ENCODE measurements around the gene HLA-DQA1. TPM values are rescaled to one million over a fixed set of nuclear protein-coding genes. Genes with fewer than 3 reads are reported as not detected.

Gene HLA-DQA1
- total and polyA plus RNA-seq, 10 of the 15 experiments (the other 5 are each of a cell fraction or from before 2014, with no cell fraction given) = 289 to 1,769 (median 460) TPM

DNA sequence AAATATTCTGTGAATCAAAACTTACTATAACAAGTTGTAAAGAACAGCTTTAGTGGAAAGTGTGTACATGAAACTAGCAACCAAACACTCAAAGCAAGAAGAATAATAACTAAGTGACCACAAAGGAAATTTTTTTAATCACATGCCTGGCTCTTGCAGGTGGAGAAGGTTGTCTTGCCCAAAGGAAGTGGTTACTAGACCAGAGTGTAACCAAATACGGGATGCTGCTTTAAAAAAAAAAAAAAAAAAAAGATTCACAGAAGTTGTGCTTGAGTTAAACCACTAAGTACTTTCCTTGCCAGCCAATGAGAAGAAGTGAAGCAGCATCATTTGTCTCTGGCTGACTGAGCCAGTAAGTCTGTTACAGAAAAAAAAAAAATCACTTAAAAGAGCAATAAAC lies 48.4 kb downstream of the HLA-DQA1 start (continued):
- no peak for TF ChIP-seq EGR1 (IDR thresholded peaks at IDR 0.05; ENCODE audit: borderline replicate concordance in 1 of 2, low read depth in 2 of 2, low read length in 2 of 2)
- TF ChIP-seq TCF12 (IDR thresholded peaks at IDR 0.05; ENCODE audit: low read depth, low read length) = peak; percentile 89
- TF ChIP-seq SPI1 (IDR thresholded peaks at IDR 0.05; ENCODE audit: borderline replicate concordance, insufficient read depth, low read depth, low read length) = peak; percentile 35; the same call in 1 of the 2 replicates
- peak; percentile 89 for TF ChIP-seq CREM (IDR thresholded peaks at IDR 0.05; ENCODE audit: low read depth)
- TF ChIP-seq SIX5 (IDR thresholded peaks at IDR 0.05; ENCODE audit: low read depth, low read length, severe bottlenecking) = no peak
- TF ChIP-seq MYB (IDR thresholded peaks at IDR 0.05; ENCODE audit: borderline replicate concordance, low read depth, low read length) = no peak
- TF ChIP-seq, protein P1, sequence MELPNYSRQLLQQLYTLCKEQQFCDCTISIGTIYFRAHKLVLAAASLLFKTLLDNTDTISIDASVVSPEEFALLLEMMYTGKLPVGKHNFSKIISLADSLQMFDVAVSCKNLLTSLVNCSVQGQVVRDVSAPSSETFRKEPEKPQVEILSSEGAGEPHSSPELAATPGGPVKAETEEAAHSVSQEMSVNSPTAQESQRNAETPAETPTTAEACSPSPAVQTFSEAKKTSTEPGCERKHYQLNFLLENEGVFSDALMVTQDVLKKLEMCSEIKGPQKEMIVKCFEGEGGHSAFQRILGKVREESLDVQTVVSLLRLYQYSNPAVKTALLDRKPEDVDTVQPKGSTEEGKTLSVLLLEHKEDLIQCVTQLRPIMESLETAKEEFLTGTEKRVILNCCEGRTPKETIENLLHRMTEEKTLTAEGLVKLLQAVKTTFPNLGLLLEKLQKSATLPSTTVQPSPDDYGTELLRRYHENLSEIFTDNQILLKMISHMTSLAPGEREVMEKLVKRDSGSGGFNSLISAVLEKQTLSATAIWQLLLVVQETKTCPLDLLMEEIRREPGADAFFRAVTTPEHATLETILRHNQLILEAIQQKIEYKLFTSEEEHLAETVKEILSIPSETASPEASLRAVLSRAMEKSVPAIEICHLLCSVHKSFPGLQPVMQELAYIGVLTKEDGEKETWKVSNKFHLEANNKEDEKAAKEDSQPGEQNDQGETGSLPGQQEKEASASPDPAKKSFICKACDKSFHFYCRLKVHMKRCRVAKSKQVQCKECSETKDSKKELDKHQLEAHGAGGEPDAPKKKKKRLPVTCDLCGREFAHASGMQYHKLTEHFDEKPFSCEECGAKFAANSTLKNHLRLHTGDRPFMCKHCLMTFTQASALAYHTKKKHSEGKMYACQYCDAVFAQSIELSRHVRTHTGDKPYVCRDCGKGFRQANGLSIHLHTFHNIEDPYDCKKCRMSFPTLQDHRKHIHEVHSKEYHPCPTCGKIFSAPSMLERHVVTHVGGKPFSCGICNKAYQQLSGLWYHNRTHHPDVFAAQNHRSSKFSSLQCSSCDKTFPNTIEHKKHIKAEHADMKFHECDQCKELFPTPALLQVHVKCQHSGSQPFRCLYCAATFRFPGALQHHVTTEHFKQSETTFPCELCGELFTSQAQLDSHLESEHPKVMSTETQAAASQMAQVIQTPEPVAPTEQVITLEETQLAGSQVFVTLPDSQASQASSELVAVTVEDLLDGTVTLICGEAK (IDR thresholded peaks at IDR 0.05; ENCODE audit: borderline replicate concordance) = peak; percentile 61; the same call in 1 of the 2 replicates
- TF ChIP-seq KDM1A (IDR thresholded peaks at IDR 0.05; ENCODE audit: borderline replicate concordance) = no peak
- 0 out of 2 replicates have a peak, but pooled peaks have one; percentile 24 for TF ChIP-seq CBX5 (IDR thresholded peaks at IDR 0.05; ENCODE audit: low read depth)
- no peak for TF ChIP-seq SREBF2 (IDR thresholded peaks at IDR 0.05; ENCODE audit: low read length)
- TF ChIP-seq, protein P2, sequence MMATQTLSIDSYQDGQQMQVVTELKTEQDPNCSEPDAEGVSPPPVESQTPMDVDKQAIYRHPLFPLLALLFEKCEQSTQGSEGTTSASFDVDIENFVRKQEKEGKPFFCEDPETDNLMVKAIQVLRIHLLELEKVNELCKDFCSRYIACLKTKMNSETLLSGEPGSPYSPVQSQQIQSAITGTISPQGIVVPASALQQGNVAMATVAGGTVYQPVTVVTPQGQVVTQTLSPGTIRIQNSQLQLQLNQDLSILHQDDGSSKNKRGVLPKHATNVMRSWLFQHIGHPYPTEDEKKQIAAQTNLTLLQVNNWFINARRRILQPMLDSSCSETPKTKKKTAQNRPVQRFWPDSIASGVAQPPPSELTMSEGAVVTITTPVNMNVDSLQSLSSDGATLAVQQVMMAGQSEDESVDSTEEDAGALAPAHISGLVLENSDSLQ (IDR thresholded peaks at IDR 0.05) = no peak
- peak; percentile 49; the same call in 1 of the 2 replicates for TF ChIP-seq ZBED1 (IDR thresholded peaks at IDR 0.05; ENCODE audit: borderline replicate concordance)
- no peak for TF ChIP-seq RELA (IDR thresholded peaks at IDR 0.05; ENCODE audit: borderline replicate concordance, partially characterized antibody)
- TF ChIP-seq, protein P3, sequence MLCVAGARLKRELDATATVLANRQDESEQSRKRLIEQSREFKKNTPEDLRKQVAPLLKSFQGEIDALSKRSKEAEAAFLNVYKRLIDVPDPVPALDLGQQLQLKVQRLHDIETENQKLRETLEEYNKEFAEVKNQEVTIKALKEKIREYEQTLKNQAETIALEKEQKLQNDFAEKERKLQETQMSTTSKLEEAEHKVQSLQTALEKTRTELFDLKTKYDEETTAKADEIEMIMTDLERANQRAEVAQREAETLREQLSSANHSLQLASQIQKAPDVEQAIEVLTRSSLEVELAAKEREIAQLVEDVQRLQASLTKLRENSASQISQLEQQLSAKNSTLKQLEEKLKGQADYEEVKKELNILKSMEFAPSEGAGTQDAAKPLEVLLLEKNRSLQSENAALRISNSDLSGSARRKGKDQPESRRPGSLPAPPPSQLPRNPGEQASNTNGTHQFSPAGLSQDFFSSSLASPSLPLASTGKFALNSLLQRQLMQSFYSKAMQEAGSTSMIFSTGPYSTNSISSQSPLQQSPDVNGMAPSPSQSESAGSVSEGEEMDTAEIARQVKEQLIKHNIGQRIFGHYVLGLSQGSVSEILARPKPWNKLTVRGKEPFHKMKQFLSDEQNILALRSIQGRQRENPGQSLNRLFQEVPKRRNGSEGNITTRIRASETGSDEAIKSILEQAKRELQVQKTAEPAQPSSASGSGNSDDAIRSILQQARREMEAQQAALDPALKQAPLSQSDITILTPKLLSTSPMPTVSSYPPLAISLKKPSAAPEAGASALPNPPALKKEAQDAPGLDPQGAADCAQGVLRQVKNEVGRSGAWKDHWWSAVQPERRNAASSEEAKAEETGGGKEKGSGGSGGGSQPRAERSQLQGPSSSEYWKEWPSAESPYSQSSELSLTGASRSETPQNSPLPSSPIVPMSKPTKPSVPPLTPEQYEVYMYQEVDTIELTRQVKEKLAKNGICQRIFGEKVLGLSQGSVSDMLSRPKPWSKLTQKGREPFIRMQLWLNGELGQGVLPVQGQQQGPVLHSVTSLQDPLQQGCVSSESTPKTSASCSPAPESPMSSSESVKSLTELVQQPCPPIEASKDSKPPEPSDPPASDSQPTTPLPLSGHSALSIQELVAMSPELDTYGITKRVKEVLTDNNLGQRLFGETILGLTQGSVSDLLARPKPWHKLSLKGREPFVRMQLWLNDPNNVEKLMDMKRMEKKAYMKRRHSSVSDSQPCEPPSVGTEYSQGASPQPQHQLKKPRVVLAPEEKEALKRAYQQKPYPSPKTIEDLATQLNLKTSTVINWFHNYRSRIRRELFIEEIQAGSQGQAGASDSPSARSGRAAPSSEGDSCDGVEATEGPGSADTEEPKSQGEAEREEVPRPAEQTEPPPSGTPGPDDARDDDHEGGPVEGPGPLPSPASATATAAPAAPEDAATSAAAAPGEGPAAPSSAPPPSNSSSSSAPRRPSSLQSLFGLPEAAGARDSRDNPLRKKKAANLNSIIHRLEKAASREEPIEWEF (IDR thresholded peaks at IDR 0.05; ENCODE audit: insufficient replicate concordance, low read depth, low read length) = no peak
- TF ChIP-seq NFXL1 (IDR thresholded peaks at IDR 0.05; ENCODE audit: borderline replicate concordance) = no peak
- no peak for TF ChIP-seq SIN3A (IDR thresholded peaks at IDR 0.05; ENCODE audit: low read depth, low read length)
- TF ChIP-seq ZSCAN29 (IDR thresholded peaks at IDR 0.05) = no peak
- TF ChIP-seq NFIC (IDR thresholded peaks at IDR 0.05; ENCODE audit: low read depth, low read length) = peak; percentile 97
- no peak for TF ChIP-seq SMC3 (IDR thresholded peaks at IDR 0.05; ENCODE audit: borderline replicate concordance, low read length)
- TF ChIP-seq TCF7 (IDR thresholded peaks at IDR 0.05; ENCODE audit: borderline replicate concordance) = no peak
- peak; percentile 75 for TF ChIP-seq JUNB (IDR thresholded peaks at IDR 0.05)
- peak; percentile 71 for TF ChIP-seq BCL11A (IDR thresholded peaks at IDR 0.05; ENCODE audit: low read depth, low read length)
- 0 out of 2 replicates have a peak, but pooled peaks have one; percentile 28 for TF ChIP-seq HDGF (IDR thresholded peaks at IDR 0.05)
